A673 (cell line): Measurements from ENCODE around the gene HDAC2.

Experiments
- EZH2 ChIP-seq: fragments of 200-600 bp; sonication (generic); IDR thresholded peaks from 2 replicates; pipeline ENCODE4 v1.6.1; 2017; ENCODE audit warnings: borderline replicate concordance, low read depth, mild to moderate bottlenecking, mixed read lengths, antibody characterized with exemption, low read length; ENCODE audit not compliant: poor library complexity, severe bottlenecking
- TF ChIP-seq, protein P1 (sequence below): fragments of 300-800, 200-600 bp; sonication (generic); conservative IDR thresholded peaks from 2 replicates; pipeline ENCODE4 v1.5.1; 2017; ENCODE audit warnings: low read depth, mild to moderate bottlenecking, antibody characterized with exemption, low read length, moderate library complexity, mixed read lengths

DNA sequence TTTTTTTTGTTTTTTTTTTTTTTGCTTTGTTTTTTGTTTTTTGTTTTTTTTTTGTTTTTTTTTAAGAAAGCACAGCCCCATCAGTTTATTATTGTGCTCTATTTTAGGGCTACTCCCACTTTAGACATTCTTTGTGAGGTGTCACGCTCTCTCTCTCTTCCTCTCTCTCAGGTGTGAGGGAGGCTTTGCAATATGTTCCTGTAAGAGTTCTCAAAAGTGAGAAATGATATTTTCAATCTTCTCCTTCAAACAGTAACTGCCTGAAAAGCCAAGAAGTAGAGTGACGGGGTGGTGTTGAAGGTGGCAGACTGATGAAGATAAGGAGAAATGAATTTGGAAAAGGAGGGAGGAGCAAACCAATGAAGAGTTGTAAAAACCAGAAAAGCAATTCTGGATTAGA lies 28.3 kb upstream of the HDAC2 start:
- TF ChIP-seq, protein P1, sequence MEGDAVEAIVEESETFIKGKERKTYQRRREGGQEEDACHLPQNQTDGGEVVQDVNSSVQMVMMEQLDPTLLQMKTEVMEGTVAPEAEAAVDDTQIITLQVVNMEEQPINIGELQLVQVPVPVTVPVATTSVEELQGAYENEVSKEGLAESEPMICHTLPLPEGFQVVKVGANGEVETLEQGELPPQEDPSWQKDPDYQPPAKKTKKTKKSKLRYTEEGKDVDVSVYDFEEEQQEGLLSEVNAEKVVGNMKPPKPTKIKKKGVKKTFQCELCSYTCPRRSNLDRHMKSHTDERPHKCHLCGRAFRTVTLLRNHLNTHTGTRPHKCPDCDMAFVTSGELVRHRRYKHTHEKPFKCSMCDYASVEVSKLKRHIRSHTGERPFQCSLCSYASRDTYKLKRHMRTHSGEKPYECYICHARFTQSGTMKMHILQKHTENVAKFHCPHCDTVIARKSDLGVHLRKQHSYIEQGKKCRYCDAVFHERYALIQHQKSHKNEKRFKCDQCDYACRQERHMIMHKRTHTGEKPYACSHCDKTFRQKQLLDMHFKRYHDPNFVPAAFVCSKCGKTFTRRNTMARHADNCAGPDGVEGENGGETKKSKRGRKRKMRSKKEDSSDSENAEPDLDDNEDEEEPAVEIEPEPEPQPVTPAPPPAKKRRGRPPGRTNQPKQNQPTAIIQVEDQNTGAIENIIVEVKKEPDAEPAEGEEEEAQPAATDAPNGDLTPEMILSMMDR, result no peak
- no peak for TF ChIP-seq EZH2
